ENCODE data around the gene DYNLT2B. TPM values are rescaled to one million over a fixed set of nuclear protein-coding genes. Genes with fewer than 3 reads are reported as not detected.

The DYNLT2B gene
- total and polyA plus RNA-seq, 2 experiments from 2014 or later = 9.6 to 39.7 TPM

- Histone ChIP-seq H3F3A (ENCODE audit: insufficient read depth) (peaks cover 14% of the 10 kb centered on the region), H3K9me3 (ENCODE audit: low read depth) (no peaks in the 10 kb centered on the region), H3K9ac (no peak overlapping the region), H2AFZ (no peak overlapping the region), H3K27me3 (replicated peaks; ENCODE audit: insufficient read depth) (no peaks in the 10 kb centered on the region), H3K79me2 (ENCODE audit: insufficient read depth) (0 out of 2 replicates have a peak, but pooled peaks cover 4% of the 10 kb centered on the region), H3K36me3 (ENCODE audit: low read depth) (peaks cover 50% of the 10 kb centered on the region), H3K9me2 (ENCODE audit: insufficient read depth) (no peaks in the 10 kb centered on the region), H3K4me2 (ENCODE audit: unreplicated experiment) (no peak overlapping the region), H3K27ac (no peak overlapping the region), H3K4me3 (no peak overlapping the region), H3K4me1 (ENCODE audit: insufficient read depth) (peaks cover 4% of the 10 kb centered on the region; the same call in 1 of the 2 replicates), H4K20me1 (ENCODE audit: insufficient read depth) (no peaks in the 10 kb centered on the region)
- DNase-seq = no peak
- in situ Hi-C loops (cut with MboI) = no loop called here
- TF ChIP-seq EZH2phosphoT487 (IDR thresholded peaks at IDR 0.05; ENCODE audit: insufficient read depth, low read depth) (no peak), EZH2 (IDR thresholded peaks at IDR 0.05; ENCODE audit: insufficient read depth, poor library complexity, severe bottlenecking) (no peak)
- WGBS, 2 experiments (ENCODE audit: low coverage in 1 of 2, low lambda C conversion rate in 2 of 2, missing lambda C conversion rate in 2 of 2) = 93 to 94% methylated on average over 7 of the region's 7 CpGs
Observed at GRCh38 chr3:196357905-196358304, 39.9 kb upstream of the DYNLT2B start.

GRCh38 chr3:196356556-196356955, 38.5 kb upstream of the DYNLT2B start:
- WGBS, 2 experiments (ENCODE audit: low coverage in 1 of 2, low lambda C conversion rate in 2 of 2, missing lambda C conversion rate in 2 of 2) = 83 to 89% methylated on average over 4 of the region's 4 CpGs
- H3K79me2 ChIP-seq (ENCODE audit: insufficient read depth) = 0 out of 2 replicates have a peak, but pooled peaks cover 4% of the 10 kb centered on the region
- H3K27ac ChIP-seq = no peak overlapping the region
- H3K4me1 ChIP-seq (ENCODE audit: insufficient read depth) = peaks cover 4% of the 10 kb centered on the region; the same call in 1 of the 2 replicates
- TF ChIP-seq EZH2phosphoT487 (IDR thresholded peaks at IDR 0.05; ENCODE audit: insufficient read depth, low read depth) (no peak), EZH2 (IDR thresholded peaks at IDR 0.05; ENCODE audit: insufficient read depth, poor library complexity, severe bottlenecking) (no peak)
- H2AFZ ChIP-seq = no peak overlapping the region
- peaks cover 14% of the 10 kb centered on the region for H3F3A ChIP-seq (ENCODE audit: insufficient read depth)
- no peaks in the 10 kb centered on the region for H3K27me3 ChIP-seq (replicated peaks; ENCODE audit: insufficient read depth)
- H3K36me3 ChIP-seq (ENCODE audit: low read depth) = peaks cover 40% of the 10 kb centered on the region
- no peak for DNase-seq
- H3K4me2 ChIP-seq (ENCODE audit: unreplicated experiment) = no peak overlapping the region
- H4K20me1 ChIP-seq (ENCODE audit: insufficient read depth) = no peaks in the 10 kb centered on the region
- in situ Hi-C loops (cut with MboI) = no loop called here
- H3K4me3 ChIP-seq = no peak overlapping the region
- H3K9me3 ChIP-seq (ENCODE audit: low read depth) = no peaks in the 10 kb centered on the region
- H3K9ac ChIP-seq = no peak overlapping the region
- no peaks in the 10 kb centered on the region for H3K9me2 ChIP-seq (ENCODE audit: insufficient read depth)

DNA sequence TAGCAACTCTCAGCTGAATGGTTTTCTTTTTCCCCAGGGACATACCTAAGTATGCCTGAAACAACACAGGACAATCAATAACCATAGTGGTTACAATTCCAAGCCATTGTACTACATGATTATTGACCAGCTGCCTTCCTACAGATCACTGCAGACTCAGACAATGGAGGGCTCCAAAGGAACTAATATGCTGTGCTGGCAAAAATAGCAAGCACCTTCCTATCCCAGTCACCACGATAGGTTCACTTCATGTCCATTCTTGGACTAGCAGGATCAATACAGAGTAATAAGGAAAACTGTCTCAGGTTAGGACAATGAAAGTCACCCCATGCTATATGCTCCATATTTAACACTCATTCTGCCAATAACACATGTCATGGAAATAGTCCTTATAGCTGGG, 37.6 kb upstream of the DYNLT2B start:
- Histone ChIP-seq H3K27ac (no peak overlapping the region), H3K9me2 (ENCODE audit: insufficient read depth) (no peaks in the 10 kb centered on the region), H3K36me3 (ENCODE audit: low read depth) (peaks cover 36% of the 10 kb centered on the region), H3F3A (ENCODE audit: insufficient read depth) (peaks cover 5% of the 10 kb centered on the region), H4K20me1 (ENCODE audit: insufficient read depth) (no peaks in the 10 kb centered on the region), H3K4me1 (ENCODE audit: insufficient read depth) (peaks cover 1% of the 10 kb centered on the region; the same call in 1 of the 2 replicates), H3K79me2 (ENCODE audit: insufficient read depth) (0 out of 2 replicates have a peak, but pooled peaks cover 4% of the 10 kb centered on the region), H3K4me2 (ENCODE audit: unreplicated experiment) (no peak overlapping the region), H3K4me3 (no peak overlapping the region), H3K9ac (no peak overlapping the region), H2AFZ (no peak overlapping the region), H3K27me3 (replicated peaks; ENCODE audit: insufficient read depth) (no peaks in the 10 kb centered on the region), H3K9me3 (ENCODE audit: low read depth) (no peaks in the 10 kb centered on the region)
- in situ Hi-C loops (cut with MboI) = no loop called here
- no peak for DNase-seq
- TF ChIP-seq EZH2 (IDR thresholded peaks at IDR 0.05; ENCODE audit: insufficient read depth, poor library complexity, severe bottlenecking) (no peak), EZH2phosphoT487 (IDR thresholded peaks at IDR 0.05; ENCODE audit: insufficient read depth, low read depth) (no peak)
- 100% methylated on average over 1 of the region's 1 CpG for WGBS, 2 experiments (ENCODE audit: low coverage in 1 of 2, low lambda C conversion rate in 2 of 2, missing lambda C conversion rate in 2 of 2)

DNA sequence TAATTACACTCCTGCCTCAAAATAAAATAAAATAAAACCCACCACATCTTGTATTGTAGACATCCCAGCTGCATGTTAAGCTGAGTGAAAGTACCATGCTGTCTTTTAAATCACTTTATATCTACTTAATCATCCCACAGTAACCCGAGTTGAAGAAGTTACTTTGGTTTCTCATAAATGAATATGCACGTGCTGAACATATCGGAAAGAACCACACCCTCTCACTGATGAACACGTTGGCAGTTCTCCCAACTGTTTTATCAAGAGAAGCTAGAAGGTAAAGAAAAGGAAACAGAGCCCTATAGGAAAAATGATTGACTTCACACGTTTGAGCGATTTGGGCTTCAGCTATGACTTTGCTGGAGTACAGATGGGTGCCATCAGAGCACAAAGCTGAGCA, 36.1 kb upstream of the DYNLT2B start:
- TF ChIP-seq EZH2 (IDR thresholded peaks at IDR 0.05; ENCODE audit: insufficient read depth, poor library complexity, severe bottlenecking) (no peak), EZH2phosphoT487 (IDR thresholded peaks at IDR 0.05; ENCODE audit: insufficient read depth, low read depth) (no peak)
- Histone ChIP-seq H3K4me1 (ENCODE audit: insufficient read depth) (no peaks in the 10 kb centered on the region), H3K4me3 (no peak overlapping the region), H3K9me3 (ENCODE audit: low read depth) (no peaks in the 10 kb centered on the region), H3K79me2 (ENCODE audit: insufficient read depth) (0 out of 2 replicates have a peak, but pooled peaks cover 1% of the 10 kb centered on the region), H3K27ac (no peak overlapping the region), H3K9me2 (ENCODE audit: insufficient read depth) (no peaks in the 10 kb centered on the region), H3K9ac (no peak overlapping the region), H3F3A (ENCODE audit: insufficient read depth) (no peaks in the 10 kb centered on the region), H2AFZ (no peak overlapping the region), H3K4me2 (ENCODE audit: unreplicated experiment) (no peak overlapping the region), H3K27me3 (replicated peaks; ENCODE audit: insufficient read depth) (no peaks in the 10 kb centered on the region), H3K36me3 (ENCODE audit: low read depth) (peaks cover 38% of the 10 kb centered on the region), H4K20me1 (ENCODE audit: insufficient read depth) (no peaks in the 10 kb centered on the region)
- no peak for DNase-seq
- in situ Hi-C loops (cut with MboI) = no loop called here
- WGBS, 2 experiments (ENCODE audit: low coverage in 1 of 2, low lambda C conversion rate in 2 of 2, missing lambda C conversion rate in 2 of 2) = 87 to 91% methylated on average over 6 of the region's 6 CpGs

- Histone ChIP-seq H3K9ac (no peak overlapping the region), H3K9me2 (ENCODE audit: insufficient read depth) (no peaks in the 10 kb centered on the region), H2AFZ (no peak overlapping the region), H3K4me2 (ENCODE audit: unreplicated experiment) (no peak overlapping the region), H3K79me2 (ENCODE audit: insufficient read depth) (no peaks in the 10 kb centered on the region), H3K36me3 (ENCODE audit: low read depth) (peaks cover 29% of the 10 kb centered on the region), H3K9me3 (ENCODE audit: low read depth) (no peaks in the 10 kb centered on the region), H3K4me3 (no peak overlapping the region), H3K27ac (no peak overlapping the region), H4K20me1 (ENCODE audit: insufficient read depth) (no peaks in the 10 kb centered on the region), H3K4me1 (ENCODE audit: insufficient read depth) (no peaks in the 10 kb centered on the region), H3K27me3 (replicated peaks; ENCODE audit: insufficient read depth) (no peaks in the 10 kb centered on the region), H3F3A (ENCODE audit: insufficient read depth) (no peaks in the 10 kb centered on the region)
- in situ Hi-C loops (cut with MboI) = no loop called here
- 84 to 85% methylated on average over 6 of the region's 6 CpGs for WGBS, 2 experiments (ENCODE audit: low coverage in 1 of 2, low lambda C conversion rate in 2 of 2, missing lambda C conversion rate in 2 of 2)
- no peak for DNase-seq
- TF ChIP-seq EZH2phosphoT487 (IDR thresholded peaks at IDR 0.05; ENCODE audit: insufficient read depth, low read depth) = no peak
- TF ChIP-seq EZH2 (IDR thresholded peaks at IDR 0.05; ENCODE audit: insufficient read depth, poor library complexity, severe bottlenecking) = no peak
Observed at GRCh38 chr3:196351541-196351940, 33.5 kb upstream of the DYNLT2B start.
